ENCODE measurements around the gene RFX3.

- TF ChIP-seq CTCF (IDR thresholded peaks at IDR 0.05; ENCODE audit: low read length) (no peak), EZH2phosphoT487 (IDR thresholded peaks at IDR 0.05; ENCODE audit: low read length) (no peak)
Observed at GRCh38 chr9:3336951-3337350, 188.8 kb downstream of the RFX3 start.

Measured in MM.1S (cell line).